NCI-H2081 (cell line): Measurements from ENCODE around the gene SETMAR.
A peak's percentile ranks its signal among the peaks of the same experiment; 100 is the strongest.
"Not testable (repeated sequence)": the region's sequence is repeated elsewhere in the genome, so short reads cannot be mapped to it uniquely, and the experiment has no call there.

Experiments used
- DNase-seq, 2 experiments: peaks; one replicate each; lab custom pipeline; 2025; lab: John Stamatoyannopoulos, UW

SETMAR gene

GRCh38 chr3:4313606-4314293, 10.6 kb downstream of the SETMAR start:
- no peak for DNase-seq

- DNase-seq = no peak
Measured at GRCh38 chr3:4314688-4315087, 11.5 kb downstream of the SETMAR start.

- no peak for DNase-seq
Measured at GRCh38 chr3:4320096-4320911, 17.1 kb downstream of the SETMAR start.

- DNase-seq = no peak
Measured at GRCh38 chr3:4321732-4322131, 18.6 kb downstream of the SETMAR start.

GRCh38 chr3:4322635-4323034, 19.5 kb downstream of the SETMAR start:
- no peak for DNase-seq

GRCh38 chr3:4323246-4324027, 20.3 kb downstream of the SETMAR start:
- no peak for DNase-seq

- no peak for DNase-seq
Measured at GRCh38 chr3:4326868-4327267, 23.7 kb downstream of the SETMAR start.

- not testable (repeated sequence) for DNase-seq
Measured at GRCh38 chr3:4329806-4330205, 26.6 kb downstream of the SETMAR start.

GRCh38 chr3:4332111-4332510, 28.9 kb downstream of the SETMAR start:
- no peak for DNase-seq

- DNase-seq = no peak
Measured at GRCh38 chr3:4332574-4332973, 29.4 kb downstream of the SETMAR start.

- DNase-seq = no peak
Measured at GRCh38 chr3:4332991-4333390, 29.8 kb downstream of the SETMAR start.

- no peak for DNase-seq
Measured at GRCh38 chr3:4334548-4334947, 31.4 kb downstream of the SETMAR start.

GRCh38 chr3:4335840-4336562, 32.8 kb downstream of the SETMAR start:
- DNase-seq = no peak

- DNase-seq = no peak
Measured at GRCh38 chr3:4336850-4337546, 33.8 kb downstream of the SETMAR start.

- no peak for DNase-seq
Measured at GRCh38 chr3:4338751-4339150, 35.6 kb downstream of the SETMAR start.

GRCh38 chr3:4340077-4340410, 36.9 kb downstream of the SETMAR start:
- DNase-seq = no peak

GRCh38 chr3:4340411-4341335, 37.5 kb downstream of the SETMAR start:
- no peak for DNase-seq

- no peak for DNase-seq
Measured at GRCh38 chr3:4341336-4341675, 38.1 kb downstream of the SETMAR start.

GRCh38 chr3:4343258-4343657, 40.1 kb downstream of the SETMAR start:
- DNase-seq = no peak

- peak; percentile 13 to 20 for DNase-seq
Measured at GRCh38 chr3:4350789-4351163, 47.6 kb downstream of the SETMAR start.
